Measurements from ENCODE around the gene GLG1. TPM values are rescaled to one million over a fixed set of nuclear protein-coding genes. Genes with fewer than 3 reads are reported as not detected.

GLG1 gene
- polyA plus RNA-seq, 3 donors from 2014 or later: 80.8 to 190 (median 86.3) TPM

DNA sequence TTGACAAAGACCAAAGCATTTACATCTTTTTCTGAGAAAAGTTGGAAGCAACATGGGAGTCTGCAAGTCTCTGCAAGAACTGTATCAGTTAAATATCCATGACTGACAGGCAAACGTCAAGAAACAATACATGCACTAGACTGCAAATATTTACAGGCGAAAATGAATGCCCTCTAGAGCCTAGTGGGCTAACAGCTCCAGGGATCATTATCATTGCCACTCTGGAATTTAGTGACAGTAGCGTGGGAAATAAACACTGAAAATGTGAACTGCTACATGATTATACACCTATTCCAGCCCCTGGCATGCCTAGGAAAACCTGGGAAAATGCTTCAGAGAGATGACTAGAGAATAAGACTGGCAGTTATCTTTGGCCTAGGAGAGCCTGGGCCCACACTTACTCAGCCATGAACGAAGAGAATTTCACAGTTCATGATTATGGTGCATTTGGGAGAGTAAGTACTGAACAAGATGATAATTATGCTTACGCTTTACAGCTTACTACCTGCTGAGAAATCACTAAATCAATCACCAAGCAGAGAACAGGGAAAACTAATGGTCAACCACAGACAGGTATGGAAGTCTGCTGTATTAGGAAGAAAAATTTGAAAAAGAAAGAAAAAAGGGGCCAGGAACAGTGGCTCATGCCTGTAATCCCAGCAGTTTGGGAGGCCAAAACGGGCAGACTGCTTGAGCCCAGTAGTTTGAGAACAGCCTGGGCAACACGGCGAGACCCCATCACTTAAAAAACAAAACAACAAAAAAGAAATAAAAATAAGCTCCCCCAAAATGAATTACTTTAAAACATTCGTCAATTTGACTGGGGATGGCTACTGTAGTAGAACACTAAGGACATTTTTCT is 119.0 kb downstream of the GLG1 start:
- peak overlapping the region in 2 of 6 donors; percentile 18 to 29 for H3K27ac Mint-ChIP-seq
- H3K36me3 Mint-ChIP-seq: peaks cover 7 to 31% (median 27%) of the 10 kb centered on the region in 3 donors
- no peaks in the 10 kb centered on the region for H3K9me3 Mint-ChIP-seq

DNA sequence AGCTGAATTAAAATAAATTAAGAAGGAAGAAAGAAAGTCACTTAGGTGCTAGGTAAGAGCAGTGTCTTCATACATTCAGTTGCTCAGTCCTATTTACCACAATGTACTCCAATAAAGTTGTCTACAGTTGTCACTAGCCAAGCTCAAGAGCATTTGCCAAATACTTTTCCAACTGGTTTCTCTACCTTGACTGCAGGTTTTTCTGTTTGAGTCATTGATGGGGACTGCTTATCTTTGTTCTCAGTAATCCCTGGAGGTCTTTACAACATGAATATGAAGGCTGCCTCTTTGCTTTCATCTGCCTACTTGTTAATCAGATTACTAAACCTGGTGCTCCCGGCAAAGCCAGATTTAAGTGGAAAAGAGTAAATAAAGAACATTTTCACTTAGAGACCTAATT is 121.0 kb downstream of the GLG1 start:
- Mint-ChIP-seq H3K36me3 (peaks cover 5 to 40% (median 26%) of the 10 kb centered on the region in 3 donors), H3K27me3 (ENCODE audit: low read depth in 3 of 3) (no peaks in the 10 kb centered on the region), H3K4me3 (no peak overlapping the region), H3K27ac (peak overlapping the region in 1 of 6 donors; percentile 16), H3K9me3 (no peaks in the 10 kb centered on the region), H3K4me1 (peaks cover 0 to 5% of the 10 kb centered on the region in 2 donors)
- DNase-seq: no peak

More for the DNA sequence above, 119.0 kb downstream of the GLG1 start:
- no peaks in the 10 kb centered on the region for H3K27me3 Mint-ChIP-seq (ENCODE audit: low read depth in 3 of 3)
- DNase-seq: no peak
- no peak overlapping the region for H3K4me3 Mint-ChIP-seq
- peaks cover 0 to 5% of the 10 kb centered on the region in 2 donors for H3K4me1 Mint-ChIP-seq

DNA sequence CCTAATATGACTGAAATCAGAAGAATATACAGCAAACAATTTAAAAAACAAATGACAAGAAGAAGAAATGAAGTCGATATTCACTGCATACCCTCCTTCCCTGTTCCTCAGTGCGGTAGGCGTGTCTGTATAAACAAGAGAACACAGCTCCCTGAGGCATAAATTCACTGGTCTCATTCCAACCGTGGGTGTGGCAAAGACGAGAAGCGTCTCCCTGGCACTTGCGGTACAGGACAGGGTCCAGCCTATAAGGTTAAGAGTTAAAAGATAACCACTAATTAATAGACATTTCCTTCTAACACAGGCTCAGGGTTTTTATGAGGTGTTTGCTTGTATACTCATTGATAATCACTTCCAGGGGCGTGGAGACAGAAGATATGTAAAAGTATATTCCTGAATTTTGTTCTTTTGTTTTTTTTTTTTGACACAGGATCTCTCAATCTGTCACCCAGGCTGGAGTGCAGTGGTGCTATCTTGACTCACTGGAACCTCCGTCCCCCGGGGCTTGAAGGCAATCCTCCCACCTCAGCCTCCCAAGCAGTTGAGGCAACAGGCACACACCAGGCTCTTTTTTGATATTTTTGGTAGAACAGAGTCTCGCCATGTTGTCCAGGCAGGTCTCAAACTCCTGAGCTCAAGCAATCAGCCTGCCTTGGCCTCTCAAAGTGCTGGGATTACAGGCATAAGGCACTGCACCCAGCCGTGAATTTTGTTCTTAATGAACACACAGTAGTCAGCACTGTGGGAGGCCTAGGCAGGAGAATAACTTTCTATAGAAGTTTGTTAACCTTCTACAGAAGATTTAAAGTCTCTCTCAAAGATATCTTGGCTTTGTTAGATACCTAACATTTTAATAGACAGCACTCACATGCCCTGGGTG is 126.5 kb downstream of the GLG1 start:
- no peaks in the 10 kb centered on the region for H3K9me3 Mint-ChIP-seq
- DNase-seq: no peak
- H3K27me3 Mint-ChIP-seq (ENCODE audit: low read depth in 3 of 3): peaks cover 0 to 2% (median 0%) of the 10 kb centered on the region in 3 donors
- H3K27ac Mint-ChIP-seq: peak overlapping the region in 5 of 6 donors; percentile 30 to 74 (median 54)
- peaks cover 15 to 49% (median 29%) of the 10 kb centered on the region in 3 donors for H3K36me3 Mint-ChIP-seq
- no peak overlapping the region for H3K4me3 Mint-ChIP-seq
- no peaks in the 10 kb centered on the region for H3K4me1 Mint-ChIP-seq

DNA sequence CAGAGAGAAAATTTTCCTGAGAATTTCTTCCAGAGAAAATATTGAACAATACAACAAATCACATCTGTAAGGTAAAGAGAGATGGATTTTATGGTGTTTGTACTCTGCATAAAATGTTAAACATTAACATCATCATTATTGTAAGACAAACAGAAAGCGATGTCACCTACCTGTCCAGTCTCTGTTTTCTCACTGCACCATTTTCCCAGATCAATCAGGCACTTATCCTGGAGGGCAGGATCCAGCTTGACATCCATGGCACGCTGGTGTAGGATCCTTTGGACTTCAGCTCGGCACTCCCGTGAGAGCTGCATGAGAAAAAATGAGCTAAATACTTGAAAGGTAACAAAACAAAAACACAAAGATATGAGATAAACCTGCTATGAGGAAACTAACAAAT is 129.7 kb downstream of the GLG1 start:
- Mint-ChIP-seq H3K4me3 (no peak overlapping the region), H3K27ac (peak overlapping the region in 1 of 6 donors; percentile 1), H3K9me3 (no peaks in the 10 kb centered on the region), H3K4me1 (no peaks in the 10 kb centered on the region), H3K36me3 (peaks cover 10 to 54% (median 33%) of the 10 kb centered on the region in 3 donors), H3K27me3 (ENCODE audit: low read depth in 3 of 3) (peaks cover 0 to 2% (median 0%) of the 10 kb centered on the region in 3 donors)
- no peak for DNase-seq

DNA sequence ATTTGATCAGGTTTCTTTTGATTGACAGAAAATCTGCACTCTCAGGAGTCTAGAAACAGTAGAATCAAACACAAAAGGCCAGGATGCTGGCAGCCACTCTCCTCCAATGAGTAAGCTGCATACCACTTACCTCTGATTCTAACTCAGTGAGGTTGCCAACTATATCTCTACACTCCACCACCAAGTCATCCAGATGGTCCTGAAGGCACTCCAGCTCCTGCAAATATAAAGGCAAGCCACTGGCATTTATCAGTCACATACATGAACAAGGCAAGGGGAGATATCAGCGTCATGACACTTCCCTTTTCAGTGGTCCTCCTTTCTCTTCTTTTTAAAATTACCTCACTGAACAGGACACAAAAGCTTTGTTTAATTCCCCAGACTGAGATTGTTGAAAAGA is 132.5 kb downstream of the GLG1 start:
- peaks cover 18 to 62% (median 38%) of the 10 kb centered on the region in 3 donors for H3K36me3 Mint-ChIP-seq
- no peaks in the 10 kb centered on the region for H3K9me3 Mint-ChIP-seq
- no peak overlapping the region for H3K4me3 Mint-ChIP-seq
- H3K4me1 Mint-ChIP-seq: no peaks in the 10 kb centered on the region
- peaks cover 0 to 2% (median 0%) of the 10 kb centered on the region in 3 donors for H3K27me3 Mint-ChIP-seq (ENCODE audit: low read depth in 3 of 3)
- DNase-seq: no peak
- peak overlapping the region in 1 of 6 donors; percentile 31 for H3K27ac Mint-ChIP-seq

DNA sequence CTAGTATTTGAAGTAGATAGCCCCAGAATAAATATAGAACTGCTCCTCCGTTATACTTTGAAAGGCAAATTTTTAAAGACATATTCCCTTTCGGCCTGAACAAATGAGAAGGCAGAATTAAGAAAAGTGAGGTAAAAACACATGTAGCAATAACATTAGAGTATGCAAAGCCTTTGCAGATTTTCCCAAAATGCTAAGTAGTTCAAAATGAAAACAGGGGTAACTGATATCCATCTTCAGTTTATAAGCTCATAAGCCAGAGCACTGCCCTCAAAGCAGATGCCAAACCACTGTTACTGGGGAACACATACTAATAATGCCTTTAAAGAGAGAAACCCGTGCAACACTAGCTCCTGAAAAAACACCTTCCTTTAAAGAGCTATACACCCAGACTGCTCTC is 134.4 kb downstream of the GLG1 start:
- H3K4me1 Mint-ChIP-seq: no peaks in the 10 kb centered on the region
- H3K27ac Mint-ChIP-seq: no peak overlapping the region
- peaks cover 0 to 1% (median 0%) of the 10 kb centered on the region in 3 donors for H3K27me3 Mint-ChIP-seq (ENCODE audit: low read depth in 3 of 3)
- no peak for DNase-seq
- H3K4me3 Mint-ChIP-seq: no peak overlapping the region
- H3K36me3 Mint-ChIP-seq: peaks cover 15 to 69% (median 38%) of the 10 kb centered on the region in 3 donors
- H3K9me3 Mint-ChIP-seq: no peaks in the 10 kb centered on the region

DNA sequence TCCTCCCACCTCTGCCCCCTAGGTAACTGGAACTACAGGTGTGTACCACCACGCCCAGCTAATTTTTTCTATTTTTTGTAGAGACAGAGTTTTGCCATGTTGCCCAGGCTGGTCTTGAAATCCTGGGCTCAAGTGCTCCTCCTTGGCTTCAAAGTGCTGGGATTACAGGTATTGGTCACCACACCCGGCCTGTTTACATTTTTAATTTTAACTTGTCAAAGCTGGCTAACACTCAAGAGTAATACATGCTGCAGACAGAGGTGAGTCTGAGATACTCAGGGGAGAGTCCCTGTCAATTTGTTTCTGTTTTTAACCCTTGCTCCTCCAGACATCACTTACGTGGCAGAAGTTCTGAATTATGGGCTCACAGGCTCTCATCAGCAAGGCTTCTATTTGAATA is 134.9 kb downstream of the GLG1 start:
- H3K4me3 Mint-ChIP-seq: no peak overlapping the region
- H3K9me3 Mint-ChIP-seq: no peaks in the 10 kb centered on the region
- peaks cover 0 to 1% (median 0%) of the 10 kb centered on the region in 3 donors for H3K27me3 Mint-ChIP-seq (ENCODE audit: low read depth in 3 of 3)
- H3K4me1 Mint-ChIP-seq: no peaks in the 10 kb centered on the region
- DNase-seq: no peak
- peaks cover 12 to 70% (median 40%) of the 10 kb centered on the region in 3 donors for H3K36me3 Mint-ChIP-seq
- no peak overlapping the region for H3K27ac Mint-ChIP-seq

DNA sequence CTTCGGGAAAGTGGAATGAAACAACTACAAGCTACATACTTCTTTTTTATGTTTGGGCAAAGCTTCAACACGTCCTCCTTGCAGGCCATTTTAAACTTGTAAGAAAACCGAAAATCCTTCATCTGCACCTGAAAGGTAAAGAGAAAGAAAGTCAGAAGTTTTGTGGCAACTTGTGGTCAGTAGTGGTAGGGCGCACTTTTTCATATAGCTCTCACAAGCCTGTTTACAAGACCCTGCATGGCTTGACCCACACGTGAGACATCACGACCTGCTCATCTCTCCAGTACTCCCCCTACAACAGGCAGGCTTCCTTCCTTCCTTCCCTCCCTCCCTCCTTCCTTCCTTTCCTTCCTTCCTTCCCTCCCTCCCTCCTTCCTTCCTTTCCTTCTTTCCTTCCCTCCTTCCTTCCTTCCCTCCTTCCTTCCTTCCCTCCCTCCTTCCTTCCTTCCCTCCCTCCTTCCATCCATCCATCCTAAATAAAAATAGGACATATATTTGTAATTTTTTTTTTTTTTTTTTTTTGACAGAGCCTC is 136.9 kb downstream of the GLG1 start:
- H3K4me3 Mint-ChIP-seq: no peak overlapping the region
- H3K27ac Mint-ChIP-seq: peak overlapping the region in 1 of 6 donors; percentile 28
- peaks cover 0 to 1% (median 0%) of the 10 kb centered on the region in 3 donors for H3K27me3 Mint-ChIP-seq (ENCODE audit: low read depth in 3 of 3)
- no peak for DNase-seq
- H3K36me3 Mint-ChIP-seq: peaks cover 19 to 70% (median 42%) of the 10 kb centered on the region in 3 donors
- no peaks in the 10 kb centered on the region for H3K9me3 Mint-ChIP-seq
- H3K4me1 Mint-ChIP-seq: no peaks in the 10 kb centered on the region

DNA sequence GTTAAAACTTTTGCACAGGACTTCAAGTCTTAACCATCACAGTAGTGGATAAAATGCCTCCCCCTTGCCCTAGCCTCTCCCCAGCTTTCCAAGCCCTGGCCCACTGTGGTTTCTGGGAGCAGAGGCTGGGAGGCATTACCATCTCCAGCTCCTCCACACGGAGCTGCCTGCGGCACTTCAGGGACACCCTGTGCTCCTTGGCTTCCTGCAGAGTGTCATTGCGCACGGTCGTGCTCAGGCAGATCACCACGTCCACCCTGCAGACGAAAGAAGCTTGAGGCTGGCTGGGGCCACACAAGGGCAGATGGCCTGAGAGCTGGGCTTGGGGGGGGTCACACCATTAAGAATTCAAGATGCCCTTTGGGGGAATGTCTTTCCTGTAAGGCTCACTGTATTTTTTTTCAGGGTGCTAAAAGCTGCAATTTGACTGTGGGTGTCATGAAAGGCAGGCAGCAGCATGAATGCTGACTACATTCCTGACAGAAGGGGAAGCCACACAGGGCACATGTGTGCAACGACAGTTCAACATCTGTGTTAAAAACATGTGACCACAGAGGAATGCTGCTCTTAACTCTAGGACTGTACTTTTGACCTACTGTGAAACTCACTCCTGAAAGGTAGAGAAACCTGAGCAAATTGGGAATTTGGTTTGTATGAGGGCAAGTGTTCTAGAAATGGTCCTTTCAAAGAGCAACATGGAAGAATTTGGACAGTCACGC is 137.9 kb downstream of the GLG1 start:
- Mint-ChIP-seq H3K4me1 (no peaks in the 10 kb centered on the region), H3K27ac (no peak overlapping the region), H3K9me3 (no peaks in the 10 kb centered on the region), H3K27me3 (ENCODE audit: low read depth in 3 of 3) (peaks cover 0 to 1% (median 0%) of the 10 kb centered on the region in 3 donors), H3K4me3 (no peak overlapping the region), H3K36me3 (peaks cover 19 to 69% (median 39%) of the 10 kb centered on the region in 3 donors)
- no peak for DNase-seq

DNA sequence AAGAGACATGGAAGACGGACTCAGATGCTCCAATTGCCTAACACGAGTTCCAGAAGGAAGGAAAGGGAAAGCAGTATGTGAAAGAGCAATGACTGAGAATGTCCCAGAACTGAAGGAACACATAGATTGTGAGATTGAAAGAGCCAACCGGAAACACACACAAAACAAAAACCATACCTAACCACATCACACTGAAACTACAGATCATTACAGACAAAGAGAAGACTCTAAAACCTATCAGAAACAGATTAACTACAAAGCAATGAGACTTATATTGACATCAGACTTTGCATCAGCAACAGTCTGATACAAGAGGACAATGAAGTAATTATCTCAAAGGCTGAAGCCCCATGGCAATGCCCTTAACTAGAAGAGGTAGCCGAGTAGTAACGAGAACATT is 140.0 kb downstream of the GLG1 start:
- no peak for DNase-seq
- H3K27me3 Mint-ChIP-seq (ENCODE audit: low read depth in 3 of 3): peaks cover 0 to 4% (median 0%) of the 10 kb centered on the region in 3 donors
- peak overlapping the region in 2 of 6 donors; percentile 44 to 58 for H3K27ac Mint-ChIP-seq
- no peak overlapping the region for H3K4me3 Mint-ChIP-seq
- no peaks in the 10 kb centered on the region for H3K4me1 Mint-ChIP-seq
- peaks cover 19 to 74% (median 44%) of the 10 kb centered on the region in 3 donors for H3K36me3 Mint-ChIP-seq
- H3K9me3 Mint-ChIP-seq: no peaks in the 10 kb centered on the region

DNA sequence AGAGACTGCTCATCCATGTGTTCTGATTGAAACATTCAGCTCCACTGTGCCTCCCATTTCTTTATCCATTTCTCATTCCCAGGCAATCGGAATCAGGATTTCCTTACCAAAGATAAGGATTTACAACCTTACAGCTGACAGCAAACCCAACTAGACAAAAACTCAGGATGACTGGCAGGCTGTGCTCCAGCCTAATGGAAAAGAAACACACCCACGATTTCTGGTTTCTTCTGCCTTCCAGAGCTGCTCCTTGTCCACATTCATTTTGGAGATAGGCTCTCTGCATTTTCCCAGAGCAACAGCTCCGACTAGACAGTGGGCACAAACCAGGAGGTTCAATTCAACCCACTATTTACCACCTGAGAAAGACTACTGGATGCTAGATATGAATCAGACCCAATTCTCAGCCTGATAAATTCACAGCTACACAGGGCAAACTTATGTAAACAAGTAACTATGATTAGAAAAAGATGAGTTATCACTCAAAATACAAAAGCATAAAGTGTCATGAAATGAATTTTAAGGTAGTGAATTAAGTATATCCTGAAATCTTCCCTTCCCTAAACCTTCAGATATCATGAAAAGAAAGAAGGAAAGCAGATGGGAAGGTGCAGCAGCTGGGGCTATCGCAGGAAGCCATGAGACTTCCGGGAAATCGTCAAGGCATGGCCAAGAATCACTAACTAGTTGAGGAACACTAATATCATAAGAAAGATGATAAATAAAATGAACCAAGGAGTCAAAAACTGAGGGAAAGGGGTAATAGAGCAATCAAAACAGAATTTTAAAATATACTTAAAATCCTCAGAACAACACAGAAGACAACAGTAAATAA is 140.8 kb downstream of the GLG1 start:
- no peaks in the 10 kb centered on the region for H3K4me1 Mint-ChIP-seq
- H3K4me3 Mint-ChIP-seq: no peak overlapping the region
- DNase-seq: no peak
- H3K27ac Mint-ChIP-seq: peak overlapping the region in 3 of 6 donors; percentile 14 to 69 (median 55)
- peaks cover 0 to 4% (median 0%) of the 10 kb centered on the region in 3 donors for H3K27me3 Mint-ChIP-seq (ENCODE audit: low read depth in 3 of 3)
- peaks cover 15 to 71% (median 45%) of the 10 kb centered on the region in 3 donors for H3K36me3 Mint-ChIP-seq
- no peaks in the 10 kb centered on the region for H3K9me3 Mint-ChIP-seq

DNA sequence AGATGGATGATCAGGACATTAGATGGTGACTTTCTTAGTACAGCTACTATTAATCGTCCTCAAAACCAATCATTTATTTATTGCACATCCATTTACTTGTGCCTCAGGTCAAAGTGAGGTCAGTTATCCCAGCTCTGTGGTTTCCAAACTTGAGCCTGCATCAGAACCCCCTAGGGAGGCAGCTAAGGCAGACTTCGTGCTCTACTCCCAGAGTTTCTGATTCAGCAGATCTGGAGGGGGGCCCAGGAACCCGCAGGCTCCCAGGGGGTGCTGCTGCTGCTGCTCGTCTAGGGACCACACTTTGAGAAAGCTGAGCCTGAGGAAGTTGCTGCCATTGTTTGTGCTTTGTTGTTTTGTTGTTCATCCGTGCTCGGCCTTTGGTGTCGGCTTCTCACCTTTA is 141.6 kb downstream of the GLG1 start:
- H3K27ac Mint-ChIP-seq: peak overlapping the region in 1 of 6 donors; percentile 55
- no peaks in the 10 kb centered on the region for H3K4me1 Mint-ChIP-seq
- no peak overlapping the region for H3K4me3 Mint-ChIP-seq
- DNase-seq: no peak
- H3K27me3 Mint-ChIP-seq (ENCODE audit: low read depth in 3 of 3): peaks cover 0 to 4% (median 0%) of the 10 kb centered on the region in 3 donors
- H3K9me3 Mint-ChIP-seq: no peaks in the 10 kb centered on the region
- peaks cover 18 to 75% (median 45%) of the 10 kb centered on the region in 3 donors for H3K36me3 Mint-ChIP-seq
